ENCODE measurements around the gene ARHGAP9.

DNA sequence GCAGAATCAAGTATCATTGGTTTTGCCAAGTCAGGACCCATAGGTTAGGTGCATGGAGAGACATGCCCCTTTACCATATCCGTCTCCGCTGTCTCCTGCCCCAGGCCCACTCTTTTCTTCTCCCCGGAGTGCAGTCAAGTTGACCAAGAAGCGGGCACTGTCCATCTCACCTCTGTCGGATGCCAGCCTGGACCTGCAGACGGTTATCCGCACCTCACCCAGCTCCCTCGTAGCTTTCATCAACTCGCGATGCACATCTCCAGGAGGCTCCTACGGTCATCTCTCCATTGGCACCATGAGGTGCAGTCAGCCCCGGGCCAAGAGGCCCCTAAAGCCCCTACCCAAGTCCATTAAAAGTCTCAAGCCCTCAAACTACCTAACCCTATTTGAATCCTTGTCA lies 15.1 kb downstream of the ARHGAP9 start:
- TF ChIP-seq, protein P1, sequence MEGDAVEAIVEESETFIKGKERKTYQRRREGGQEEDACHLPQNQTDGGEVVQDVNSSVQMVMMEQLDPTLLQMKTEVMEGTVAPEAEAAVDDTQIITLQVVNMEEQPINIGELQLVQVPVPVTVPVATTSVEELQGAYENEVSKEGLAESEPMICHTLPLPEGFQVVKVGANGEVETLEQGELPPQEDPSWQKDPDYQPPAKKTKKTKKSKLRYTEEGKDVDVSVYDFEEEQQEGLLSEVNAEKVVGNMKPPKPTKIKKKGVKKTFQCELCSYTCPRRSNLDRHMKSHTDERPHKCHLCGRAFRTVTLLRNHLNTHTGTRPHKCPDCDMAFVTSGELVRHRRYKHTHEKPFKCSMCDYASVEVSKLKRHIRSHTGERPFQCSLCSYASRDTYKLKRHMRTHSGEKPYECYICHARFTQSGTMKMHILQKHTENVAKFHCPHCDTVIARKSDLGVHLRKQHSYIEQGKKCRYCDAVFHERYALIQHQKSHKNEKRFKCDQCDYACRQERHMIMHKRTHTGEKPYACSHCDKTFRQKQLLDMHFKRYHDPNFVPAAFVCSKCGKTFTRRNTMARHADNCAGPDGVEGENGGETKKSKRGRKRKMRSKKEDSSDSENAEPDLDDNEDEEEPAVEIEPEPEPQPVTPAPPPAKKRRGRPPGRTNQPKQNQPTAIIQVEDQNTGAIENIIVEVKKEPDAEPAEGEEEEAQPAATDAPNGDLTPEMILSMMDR (IDR thresholded peaks at IDR 0.05; ENCODE audit: control extremely low read depth in 1 of 3, insufficient read depth in 1 of 3, low read depth in 1 of 3, low read length in 3 of 3), result no peak
- TF ChIP-seq SUZ12 (IDR thresholded peaks at IDR 0.05; ENCODE audit: low read length), result no peak
- TF ChIP-seq, protein P2, sequence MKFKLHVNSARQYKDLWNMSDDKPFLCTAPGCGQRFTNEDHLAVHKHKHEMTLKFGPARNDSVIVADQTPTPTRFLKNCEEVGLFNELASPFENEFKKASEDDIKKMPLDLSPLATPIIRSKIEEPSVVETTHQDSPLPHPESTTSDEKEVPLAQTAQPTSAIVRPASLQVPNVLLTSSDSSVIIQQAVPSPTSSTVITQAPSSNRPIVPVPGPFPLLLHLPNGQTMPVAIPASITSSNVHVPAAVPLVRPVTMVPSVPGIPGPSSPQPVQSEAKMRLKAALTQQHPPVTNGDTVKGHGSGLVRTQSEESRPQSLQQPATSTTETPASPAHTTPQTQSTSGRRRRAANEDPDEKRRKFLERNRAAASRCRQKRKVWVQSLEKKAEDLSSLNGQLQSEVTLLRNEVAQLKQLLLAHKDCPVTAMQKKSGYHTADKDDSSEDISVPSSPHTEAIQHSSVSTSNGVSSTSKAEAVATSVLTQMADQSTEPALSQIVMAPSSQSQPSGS (IDR thresholded peaks at IDR 0.05; ENCODE audit: low read length), result no peak
- no peak for TF ChIP-seq RAD21 (IDR thresholded peaks at IDR 0.05 in 1 of 2, conservative IDR thresholded peaks at IDR 0.05 in 1 of 2; ENCODE audit: low read depth in 2 of 2, low read length in 2 of 2)
- no peak for TF ChIP-seq JUND (IDR thresholded peaks at IDR 0.05; ENCODE audit: low read length)
- TF ChIP-seq, protein P3, sequence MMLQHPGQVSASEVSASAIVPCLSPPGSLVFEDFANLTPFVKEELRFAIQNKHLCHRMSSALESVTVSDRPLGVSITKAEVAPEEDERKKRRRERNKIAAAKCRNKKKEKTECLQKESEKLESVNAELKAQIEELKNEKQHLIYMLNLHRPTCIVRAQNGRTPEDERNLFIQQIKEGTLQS (IDR thresholded peaks at IDR 0.05; ENCODE audit: insufficient read depth, low read depth, low read length), result no peak
- no peak for TF ChIP-seq EGR1 (IDR thresholded peaks at IDR 0.05; ENCODE audit: borderline replicate concordance, low read depth, low read length)
- no peak for TF ChIP-seq GABPA (IDR thresholded peaks at IDR 0.05; ENCODE audit: borderline replicate concordance, insufficient read depth, low read length)

Measured in H1 (cell line).